AG10803 (cell line): ENCODE data around the gene NCOA3.

ENCODE experiments used
- DNase-seq: peaks from one replicate; pipeline ENCODE4 v3.0.0; 2010; ENCODE audit warnings: low read depth
- H3K4me3 ChIP-seq: 2 replicates; pipeline ENCODE4 v1.5.1; 2011; ENCODE audit warnings: mild to moderate bottlenecking, low read length, control low read depth
- CTCF ChIP-seq: conservative IDR thresholded peaks from 2 replicates; pipeline ENCODE4 v1.5.1; 2011; ENCODE audit warnings: mild to moderate bottlenecking, low read length, control low read depth, inconsistent platforms

Gene NCOA3

GRCh38 chr20:47656318-47656717, 154.6 kb downstream of the NCOA3 start:
- no peak overlapping the region for H3K4me3 ChIP-seq
- no peak for TF ChIP-seq CTCF
- no peak for DNase-seq

- no peak for DNase-seq
- no peak overlapping the region for H3K4me3 ChIP-seq
- TF ChIP-seq CTCF: no peak
Observed at GRCh38 chr20:47659904-47660601, 158.4 kb downstream of the NCOA3 start.

DNA sequence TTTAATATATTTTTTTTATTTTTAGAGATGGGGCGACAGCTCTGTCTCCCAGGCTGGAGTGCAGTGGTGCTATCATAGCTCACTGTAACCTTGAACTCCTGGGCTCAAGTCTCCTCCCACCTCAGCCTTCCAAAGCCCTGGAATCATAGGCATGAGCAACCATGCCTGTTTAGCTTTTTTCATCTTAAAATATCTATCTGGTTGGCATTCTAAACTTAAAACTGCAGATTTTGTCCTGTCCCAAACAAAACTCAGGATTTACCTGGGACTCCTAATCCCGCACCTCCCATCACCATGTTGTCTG, 158.9 kb downstream of the NCOA3 start:
- no peak for DNase-seq
- no peak for TF ChIP-seq CTCF

GRCh38 chr20:47660983-47661700, 159.5 kb downstream of the NCOA3 start:
- TF ChIP-seq CTCF: no peak
- DNase-seq: no peak
- no peak overlapping the region for H3K4me3 ChIP-seq

More for the DNA sequence above, 158.9 kb downstream of the NCOA3 start:
- H3K4me3 ChIP-seq: no peak overlapping the region

GRCh38 chr20:47661714-47662113, 160.0 kb downstream of the NCOA3 start:
- H3K4me3 ChIP-seq: no peak overlapping the region
- TF ChIP-seq CTCF: no peak
- no peak for DNase-seq

DNA sequence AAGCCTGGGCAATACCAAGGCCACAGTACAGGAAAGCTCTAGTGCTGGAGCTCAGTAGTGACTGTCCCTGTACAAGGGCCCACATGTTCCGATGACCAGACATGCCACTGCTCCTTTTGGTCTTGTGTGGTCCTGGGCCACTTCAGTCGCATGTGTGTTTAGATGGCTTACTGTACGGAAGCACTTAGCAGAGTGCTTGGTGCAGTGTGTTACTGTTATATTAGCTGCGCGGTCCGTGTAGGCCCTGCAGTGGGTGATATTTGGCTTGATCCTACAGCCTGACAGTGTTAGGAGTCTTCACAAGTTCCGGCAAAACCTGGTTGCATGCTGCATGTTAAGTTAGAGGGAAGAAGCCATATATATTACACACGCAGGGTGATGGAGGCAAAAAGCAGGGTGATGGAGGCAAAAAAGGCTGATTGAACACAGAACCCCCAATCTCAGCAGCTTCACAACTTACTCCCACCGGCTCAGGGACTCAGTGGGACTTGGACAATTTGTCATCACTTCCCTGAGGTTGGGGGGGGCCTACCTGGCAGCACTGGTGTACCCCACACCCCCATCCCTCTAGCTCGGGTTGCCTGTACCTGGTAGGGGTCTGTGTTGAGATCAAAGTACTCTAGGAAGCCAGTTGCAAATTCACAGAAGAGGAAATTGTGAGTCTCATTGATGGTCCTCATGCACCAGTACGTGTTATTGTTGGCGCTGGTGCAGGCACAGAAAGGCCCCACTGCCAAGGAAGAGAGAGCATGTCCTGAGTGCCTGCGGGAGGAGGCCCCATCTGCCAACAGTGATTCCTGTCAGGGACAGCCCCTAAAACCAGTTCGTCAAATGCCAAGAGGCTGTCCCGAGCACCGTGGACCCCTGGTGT, 161.0 kb downstream of the NCOA3 start:
- H3K4me3 ChIP-seq: no peak overlapping the region
- no peak for TF ChIP-seq CTCF
- no peak for DNase-seq
